ENCODE results near the gene LDLRAD3. TPM values are rescaled to one million over a fixed set of nuclear protein-coding genes. Genes with fewer than 3 reads are reported as not detected.

Gene LDLRAD3
- total and polyA plus RNA-seq, 3 experiments from 2014 or later = 0.09 to 0.44 TPM; not detected in 1

GRCh38 chr11:36054628-36055027 is 110.8 kb downstream of the LDLRAD3 start:
- no peaks in the 10 kb centered on the region for H3K9me3 ChIP-seq (ENCODE audit: low read length)

GRCh38 chr11:36056160-36056751 is 112.4 kb downstream of the LDLRAD3 start:
- Mint-ChIP-seq H3K4me3 (no peak overlapping the region), H3K27me3 (peaks cover 10 to 19% of the 10 kb centered on the region in 2 donors), H3K36me3 (peaks cover 0 to 4% (median 0%) of the 10 kb centered on the region in 3 donors), H3K4me1 (no peaks in the 10 kb centered on the region), H3K9me3 (peaks cover 0 to 5% (median 4%) of the 10 kb centered on the region in 5 donors), H3K27ac (no peak overlapping the region)
- Histone ChIP-seq H3K4me3 (ENCODE audit: low read length) (no peak overlapping the region), H3K27ac (ENCODE audit: low read depth, low read length) (no peak overlapping the region), H3K4me1 (ENCODE audit: insufficient read depth, low read length) (no peaks in the 10 kb centered on the region), H3K36me3 (ENCODE audit: insufficient read depth, low read length) (no peaks in the 10 kb centered on the region), H3K9me3 (ENCODE audit: low read length) (no peaks in the 10 kb centered on the region), H3K27me3 (ENCODE audit: insufficient read depth, low read length, poor library complexity, severe bottlenecking) (no peaks in the 10 kb centered on the region)
- DNase-seq = no peak
- POLR2A ChIA-PET = no interaction called here
- CTCF ChIA-PET = no interaction called here

More at GRCh38 chr11:36054628-36055027, 110.8 kb downstream of the LDLRAD3 start:
- no peaks in the 10 kb centered on the region for H3K4me1 ChIP-seq (ENCODE audit: insufficient read depth, low read length)
- POLR2A ChIA-PET = no interaction called here
- Mint-ChIP-seq H3K27ac (no peak overlapping the region), H3K4me1 (no peaks in the 10 kb centered on the region), H3K9me3 (peaks cover 0 to 6% (median 2%) of the 10 kb centered on the region in 5 donors), H3K36me3 (peaks cover 0 to 2% (median 0%) of the 10 kb centered on the region in 3 donors), H3K4me3 (no peak overlapping the region), H3K27me3 (peaks cover 12 to 17% of the 10 kb centered on the region in 2 donors)
- no peaks in the 10 kb centered on the region for H3K27me3 ChIP-seq (ENCODE audit: insufficient read depth, low read length, poor library complexity, severe bottlenecking)
- H3K4me3 ChIP-seq (ENCODE audit: low read length) = no peak overlapping the region
- CTCF ChIA-PET = no interaction called here
- H3K36me3 ChIP-seq (ENCODE audit: insufficient read depth, low read length) = no peaks in the 10 kb centered on the region
- no peak for DNase-seq
- H3K27ac ChIP-seq (ENCODE audit: low read depth, low read length) = no peak overlapping the region

- no peaks in the 10 kb centered on the region for H3K4me1 Mint-ChIP-seq
- H3K36me3 Mint-ChIP-seq = peaks cover 0 to 4% (median 0%) of the 10 kb centered on the region in 3 donors
- H3K36me3 ChIP-seq (ENCODE audit: insufficient read depth, low read length) = no peaks in the 10 kb centered on the region
- H3K27ac Mint-ChIP-seq = peak overlapping the region in 1 of 8 donors; percentile 11
- POLR2A ChIA-PET = no interaction called here
- peaks cover 4 to 14% of the 10 kb centered on the region in 2 donors for H3K27me3 Mint-ChIP-seq
- H3K4me1 ChIP-seq (ENCODE audit: insufficient read depth, low read length) = no peaks in the 10 kb centered on the region
- CTCF ChIA-PET = no interaction called here
- peaks cover 0 to 5% (median 4%) of the 10 kb centered on the region in 5 donors for H3K9me3 Mint-ChIP-seq
- DNase-seq = no peak
- H3K4me3 Mint-ChIP-seq = no peak overlapping the region
- no peaks in the 10 kb centered on the region for H3K9me3 ChIP-seq (ENCODE audit: low read length)
- H3K27ac ChIP-seq (ENCODE audit: low read depth, low read length) = no peak overlapping the region
- H3K4me3 ChIP-seq (ENCODE audit: low read length) = no peak overlapping the region
- no peaks in the 10 kb centered on the region for H3K27me3 ChIP-seq (ENCODE audit: insufficient read depth, low read length, poor library complexity, severe bottlenecking)
Observed at GRCh38 chr11:36057379-36058042, 113.6 kb downstream of the LDLRAD3 start.

- no peaks in the 10 kb centered on the region for H3K4me1 Mint-ChIP-seq
- CTCF ChIA-PET = no interaction called here
Observed at GRCh38 chr11:36059660-36060059, 115.8 kb downstream of the LDLRAD3 start.

GRCh38 chr11:36060926-36061325 is 117.1 kb downstream of the LDLRAD3 start:
- no peaks in the 10 kb centered on the region for H3K27me3 ChIP-seq (ENCODE audit: insufficient read depth, low read length, poor library complexity, severe bottlenecking)
- Mint-ChIP-seq H3K4me1 (no peaks in the 10 kb centered on the region), H3K27me3 (peaks cover 2 to 30% of the 10 kb centered on the region in 2 donors), H3K27ac (no peak overlapping the region), H3K36me3 (peaks cover 0 to 4% (median 0%) of the 10 kb centered on the region in 3 donors), H3K4me3 (no peak overlapping the region), H3K9me3 (peaks cover 0 to 5% (median 4%) of the 10 kb centered on the region in 5 donors)
- ChIA-PET POLR2A (no interaction called here), CTCF (no interaction called here)
- no peak overlapping the region for H3K4me3 ChIP-seq (ENCODE audit: low read length)
- no peak for DNase-seq
- H3K36me3 ChIP-seq (ENCODE audit: insufficient read depth, low read length) = no peaks in the 10 kb centered on the region
- H3K4me1 ChIP-seq (ENCODE audit: insufficient read depth, low read length) = no peaks in the 10 kb centered on the region
- no peaks in the 10 kb centered on the region for H3K9me3 ChIP-seq (ENCODE audit: low read length)
- H3K27ac ChIP-seq (ENCODE audit: low read depth, low read length) = no peak overlapping the region

More at GRCh38 chr11:36059660-36060059, 115.8 kb downstream of the LDLRAD3 start:
- no peaks in the 10 kb centered on the region for H3K27me3 ChIP-seq (ENCODE audit: insufficient read depth, low read length, poor library complexity, severe bottlenecking)
- H3K9me3 Mint-ChIP-seq = peaks cover 0 to 5% (median 4%) of the 10 kb centered on the region in 5 donors
- no peak overlapping the region for H3K27ac ChIP-seq (ENCODE audit: low read depth, low read length)
- peaks cover 2 to 27% of the 10 kb centered on the region in 2 donors for H3K27me3 Mint-ChIP-seq
- no peak overlapping the region for H3K27ac Mint-ChIP-seq
- no peak overlapping the region for H3K4me3 Mint-ChIP-seq
- no peaks in the 10 kb centered on the region for H3K9me3 ChIP-seq (ENCODE audit: low read length)
- H3K4me1 ChIP-seq (ENCODE audit: insufficient read depth, low read length) = no peaks in the 10 kb centered on the region
- DNase-seq = no peak
- peaks cover 0 to 4% (median 0%) of the 10 kb centered on the region in 3 donors for H3K36me3 Mint-ChIP-seq
- H3K4me3 ChIP-seq (ENCODE audit: low read length) = no peak overlapping the region
- POLR2A ChIA-PET = no interaction called here
- no peaks in the 10 kb centered on the region for H3K36me3 ChIP-seq (ENCODE audit: insufficient read depth, low read length)

- no peaks in the 10 kb centered on the region for H3K36me3 ChIP-seq (ENCODE audit: insufficient read depth, low read length)
- no peak overlapping the region for H3K27ac ChIP-seq (ENCODE audit: low read depth, low read length)
- no peak overlapping the region for H3K4me3 Mint-ChIP-seq
- ChIA-PET POLR2A (interaction anchor here (0.7 kb wide), 1 partner anchor 178 kb away, joined by 3 read pairs; no protein-coding TSS in a partner anchor), CTCF (no interaction called here)
- no peak overlapping the region for H3K27ac Mint-ChIP-seq
- peaks cover 0 to 4% (median 0%) of the 10 kb centered on the region in 3 donors for H3K36me3 Mint-ChIP-seq
- H3K9me3 Mint-ChIP-seq = peaks cover 0 to 8% (median 5%) of the 10 kb centered on the region in 5 donors
- H3K4me1 Mint-ChIP-seq = no peaks in the 10 kb centered on the region
- no peak for DNase-seq
- H3K4me3 ChIP-seq (ENCODE audit: low read length) = no peak overlapping the region
- no peaks in the 10 kb centered on the region for H3K9me3 ChIP-seq (ENCODE audit: low read length)
- no peaks in the 10 kb centered on the region for H3K27me3 ChIP-seq (ENCODE audit: insufficient read depth, low read length, poor library complexity, severe bottlenecking)
- H3K27me3 Mint-ChIP-seq = peaks cover 2 to 30% of the 10 kb centered on the region in 2 donors
- no peaks in the 10 kb centered on the region for H3K4me1 ChIP-seq (ENCODE audit: insufficient read depth, low read length)
Observed at GRCh38 chr11:36061471-36061870, 117.6 kb downstream of the LDLRAD3 start.

- H3K4me3 Mint-ChIP-seq = no peak overlapping the region
- Histone ChIP-seq H3K36me3 (ENCODE audit: insufficient read depth, low read length) (no peaks in the 10 kb centered on the region), H3K9me3 (ENCODE audit: low read length) (no peaks in the 10 kb centered on the region), H3K27ac (ENCODE audit: low read depth, low read length) (no peak overlapping the region), H3K4me3 (ENCODE audit: low read length) (no peak overlapping the region), H3K4me1 (ENCODE audit: insufficient read depth, low read length) (no peaks in the 10 kb centered on the region), H3K27me3 (ENCODE audit: insufficient read depth, low read length, poor library complexity, severe bottlenecking) (no peaks in the 10 kb centered on the region)
- ChIA-PET POLR2A (no interaction called here), CTCF (no interaction called here)
- H3K36me3 Mint-ChIP-seq = peaks cover 0 to 4% (median 0%) of the 10 kb centered on the region in 3 donors
- H3K9me3 Mint-ChIP-seq = peaks cover 0 to 11% (median 5%) of the 10 kb centered on the region in 5 donors
- no peaks in the 10 kb centered on the region for H3K4me1 Mint-ChIP-seq
- no peak for DNase-seq
- no peak overlapping the region for H3K27ac Mint-ChIP-seq
- H3K27me3 Mint-ChIP-seq = peaks cover 0 to 33% of the 10 kb centered on the region in 2 donors
Observed at GRCh38 chr11:36062796-36063365, 119.0 kb downstream of the LDLRAD3 start.

GRCh38 chr11:36065436-36065835 is 121.6 kb downstream of the LDLRAD3 start:
- H3K4me3 ChIP-seq (ENCODE audit: low read length) = no peak overlapping the region
- H3K27me3 ChIP-seq (ENCODE audit: insufficient read depth, low read length, poor library complexity, severe bottlenecking) = no peaks in the 10 kb centered on the region
- POLR2A ChIA-PET = no interaction called here
- H3K9me3 ChIP-seq (ENCODE audit: low read length) = no peaks in the 10 kb centered on the region
- CTCF ChIA-PET = no interaction called here
- no peaks in the 10 kb centered on the region for H3K4me1 Mint-ChIP-seq
- H3K27ac ChIP-seq (ENCODE audit: low read depth, low read length) = no peak overlapping the region
- DNase-seq = no peak
- no peaks in the 10 kb centered on the region for H3K36me3 ChIP-seq (ENCODE audit: insufficient read depth, low read length)
- no peak overlapping the region for H3K27ac Mint-ChIP-seq
- H3K4me3 Mint-ChIP-seq = no peak overlapping the region
- no peaks in the 10 kb centered on the region for H3K4me1 ChIP-seq (ENCODE audit: insufficient read depth, low read length)
- no peaks in the 10 kb centered on the region for H3K36me3 Mint-ChIP-seq
- H3K27me3 Mint-ChIP-seq = peaks cover 0 to 33% of the 10 kb centered on the region in 2 donors
- peaks cover 0 to 6% (median 4%) of the 10 kb centered on the region in 5 donors for H3K9me3 Mint-ChIP-seq
